HG02938 (cell line): ENCODE measurements around the gene KIFC3.
"Not testable (repeated sequence)": the region's sequence is repeated elsewhere in the genome, so short reads cannot be mapped to it uniquely, and the experiment has no call there.

Source experiments
- ATAC-seq: cut with Tn5 transposase; IDR thresholded peaks from one replicate; pipeline ENCODE4 v1.9.1; 2021; ENCODE audit warnings: mild to moderate bottlenecking, moderate library complexity; ENCODE audit not compliant: unreplicated experiment

Gene KIFC3

DNA sequence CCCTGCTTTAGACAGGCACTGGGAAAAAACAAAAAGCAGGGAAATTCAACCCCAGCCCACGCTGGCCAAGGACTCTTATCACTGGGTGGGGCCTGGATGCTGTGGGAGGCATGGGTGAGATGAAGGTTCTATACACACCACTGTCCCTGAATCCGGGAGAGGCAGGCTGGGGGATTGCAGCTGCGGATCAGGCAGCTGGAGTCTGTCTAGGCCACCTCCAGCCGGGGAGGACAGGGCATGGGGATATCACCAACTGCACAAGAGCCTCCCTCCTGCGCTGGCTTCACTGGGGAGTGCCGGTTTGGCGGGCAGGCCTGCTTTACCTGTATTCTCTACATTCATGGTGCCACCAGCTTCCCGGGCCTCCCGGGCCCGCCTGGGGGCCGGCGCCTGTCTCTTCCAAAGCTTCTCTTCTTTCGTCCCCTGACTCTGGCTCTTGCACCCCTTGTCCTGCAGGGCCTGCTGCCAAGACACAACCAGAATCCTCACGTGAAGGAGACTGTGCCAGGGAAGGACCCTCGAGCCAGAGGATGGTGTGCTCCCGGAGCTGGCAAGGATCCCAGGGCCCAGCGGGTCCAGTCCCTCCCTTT lies 13.9 kb downstream of the KIFC3 start:
- ATAC-seq: no peak

DNA sequence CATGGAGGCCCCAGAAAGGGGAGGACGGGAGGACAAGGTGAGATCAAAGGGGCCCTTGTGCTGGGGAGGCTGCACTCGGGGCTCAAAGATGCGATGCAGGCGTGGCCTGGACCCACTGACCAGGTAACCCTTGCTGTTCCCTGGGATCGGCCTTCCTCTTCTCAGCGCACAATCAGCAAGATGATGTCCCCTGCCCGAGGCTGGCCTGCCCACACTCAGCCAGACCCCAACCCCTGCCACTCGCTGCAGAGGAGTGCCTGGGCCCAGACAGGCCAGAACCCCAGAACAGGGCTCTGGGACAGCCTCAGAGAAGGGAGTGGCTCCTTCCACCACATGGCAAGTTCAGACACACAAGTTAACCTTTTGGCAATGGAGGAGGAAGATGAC lies 14.8 kb downstream of the KIFC3 start:
- no peak for ATAC-seq

DNA sequence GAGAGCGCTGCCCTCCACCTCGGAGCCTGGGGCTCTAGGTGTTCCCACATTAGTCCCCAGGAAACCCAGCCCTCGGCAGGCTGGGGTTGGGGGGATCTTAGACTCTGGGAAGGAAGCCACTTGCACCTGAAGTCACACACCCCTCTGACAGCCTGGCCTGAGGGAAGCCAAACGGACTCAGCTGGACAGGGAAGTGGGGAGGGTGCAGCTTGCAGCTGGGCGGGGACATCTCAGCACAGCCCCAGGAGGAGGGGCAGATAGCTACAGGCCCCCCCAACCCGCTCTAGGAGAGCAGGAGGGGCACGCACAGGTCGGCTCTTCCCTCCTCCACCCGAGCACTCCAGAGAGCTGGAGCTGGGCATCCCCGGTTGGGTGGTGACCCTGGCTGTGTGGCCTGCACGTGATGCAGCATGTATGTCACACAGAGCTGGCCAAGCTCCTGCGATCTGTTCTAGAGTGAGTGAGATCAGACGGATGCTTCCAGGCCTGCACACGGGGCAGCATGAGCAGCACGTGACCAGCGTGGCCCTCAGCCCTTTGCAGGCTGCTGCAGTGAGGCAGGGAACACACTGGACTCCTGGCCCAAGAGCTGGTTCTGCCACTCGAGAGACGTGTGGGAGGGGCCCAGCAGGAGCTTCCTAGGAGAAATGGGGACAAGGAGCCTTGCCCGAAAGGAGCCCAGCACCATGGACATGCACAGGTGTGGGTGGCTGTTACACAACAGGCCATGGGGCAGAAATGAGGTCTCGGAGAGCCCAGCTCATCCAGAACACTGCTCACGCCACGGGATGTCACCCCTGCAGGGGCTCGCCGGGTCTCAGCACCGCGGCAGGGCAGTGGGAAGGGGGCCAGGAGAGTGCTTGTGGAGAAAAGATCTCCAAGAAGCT lies 15.4 kb downstream of the KIFC3 start:
- ATAC-seq: no peak

DNA sequence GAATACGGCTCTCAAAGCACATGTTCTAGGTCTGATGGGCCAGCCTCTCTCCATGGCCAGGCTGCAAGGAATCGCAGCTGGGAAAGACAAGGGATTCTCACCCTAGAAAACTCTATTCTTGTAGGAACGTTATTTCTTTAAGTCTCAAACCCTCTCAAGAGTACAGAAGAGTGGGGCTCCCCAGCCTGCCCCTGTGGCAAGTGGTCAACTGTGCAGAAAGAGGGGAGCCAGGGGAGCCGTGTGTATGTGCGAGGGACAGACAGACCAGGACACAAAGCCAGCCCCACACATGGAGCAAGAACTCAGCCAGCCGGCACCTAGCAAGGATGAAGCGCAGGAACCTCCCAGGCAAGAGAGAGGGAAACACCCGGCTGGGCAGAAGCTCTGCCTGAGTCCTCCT lies 16.4 kb downstream of the KIFC3 start:
- ATAC-seq: no peak

DNA sequence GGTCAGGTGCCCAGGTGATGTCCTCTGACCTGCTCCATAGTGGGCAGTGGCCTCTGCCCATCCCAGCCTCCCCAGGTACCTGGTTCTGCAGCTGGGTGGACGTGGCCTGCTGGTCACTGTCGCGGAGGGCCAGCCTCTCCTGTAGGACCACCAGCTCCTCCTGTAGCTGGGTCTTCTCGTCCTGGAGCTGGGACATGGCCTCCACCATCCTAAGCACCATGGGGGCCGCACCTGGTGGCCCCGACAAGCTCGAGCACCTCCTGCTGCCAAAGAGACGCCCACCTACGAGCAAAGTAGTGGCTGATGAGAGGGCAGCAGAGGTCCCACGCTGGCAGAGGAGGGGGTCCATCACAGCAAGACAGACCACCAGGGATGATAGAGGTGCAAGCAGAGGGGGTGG lies 16.9 kb downstream of the KIFC3 start:
- ATAC-seq: no peak

DNA sequence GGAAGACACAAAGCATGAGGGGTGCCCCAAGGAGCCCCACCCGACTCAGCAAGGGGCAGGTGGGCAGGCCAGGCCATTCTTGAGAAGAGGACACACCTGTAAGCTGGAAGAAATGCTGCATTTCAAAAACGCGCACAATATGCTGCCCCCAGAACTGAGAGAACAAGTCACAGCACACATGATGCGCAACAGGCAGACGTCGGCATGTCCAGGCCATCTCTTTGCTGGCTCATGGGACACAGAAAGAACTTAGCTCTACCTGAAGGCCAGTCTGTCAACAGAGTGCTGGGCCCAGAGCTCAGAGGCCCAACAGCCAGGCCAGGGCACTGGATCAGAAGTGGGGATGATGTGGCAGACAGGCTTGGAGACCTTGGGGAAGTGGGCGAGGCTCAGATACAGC lies 18.0 kb downstream of the KIFC3 start:
- no peak for ATAC-seq

DNA sequence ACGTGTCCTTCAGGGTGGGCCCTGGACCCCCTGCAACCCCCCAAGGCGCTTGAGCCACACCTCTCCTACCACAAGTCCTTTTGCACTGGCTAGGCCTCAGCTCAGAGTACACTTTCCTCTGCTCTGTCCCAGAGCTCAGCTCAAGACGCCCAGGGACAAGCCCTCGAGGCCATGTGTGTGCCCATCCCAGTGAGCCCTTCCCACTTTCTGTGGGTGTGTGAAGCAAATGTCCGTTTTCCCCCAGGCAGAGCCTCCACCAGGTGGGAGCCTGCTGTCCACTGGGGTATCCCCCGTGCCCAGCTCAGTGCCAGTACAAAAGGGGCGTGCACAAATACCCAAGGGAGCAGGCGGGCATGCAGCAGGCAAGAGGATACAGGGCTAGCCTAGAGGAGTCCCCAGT lies 18.4 kb downstream of the KIFC3 start:
- ATAC-seq: no peak

DNA sequence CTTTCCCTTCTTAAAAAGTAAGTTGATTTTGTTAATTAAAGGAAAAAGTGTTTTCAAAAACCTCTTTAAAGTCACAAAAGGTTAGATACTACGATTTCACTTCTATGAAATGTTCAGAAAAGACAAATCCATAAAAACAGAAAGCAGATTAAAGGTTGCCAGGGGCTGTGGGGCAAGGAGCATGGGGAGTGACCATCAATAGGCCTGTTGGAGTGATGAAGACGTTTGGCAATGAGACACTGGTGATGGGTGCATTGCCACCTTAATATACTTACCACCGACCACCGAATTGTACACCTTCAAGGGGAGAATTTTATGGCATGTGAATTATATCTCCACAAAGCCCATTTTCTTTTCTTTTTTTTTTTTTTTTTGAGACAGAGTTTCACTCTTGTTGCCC lies 19.2 kb downstream of the KIFC3 start:
- ATAC-seq: no peak

DNA sequence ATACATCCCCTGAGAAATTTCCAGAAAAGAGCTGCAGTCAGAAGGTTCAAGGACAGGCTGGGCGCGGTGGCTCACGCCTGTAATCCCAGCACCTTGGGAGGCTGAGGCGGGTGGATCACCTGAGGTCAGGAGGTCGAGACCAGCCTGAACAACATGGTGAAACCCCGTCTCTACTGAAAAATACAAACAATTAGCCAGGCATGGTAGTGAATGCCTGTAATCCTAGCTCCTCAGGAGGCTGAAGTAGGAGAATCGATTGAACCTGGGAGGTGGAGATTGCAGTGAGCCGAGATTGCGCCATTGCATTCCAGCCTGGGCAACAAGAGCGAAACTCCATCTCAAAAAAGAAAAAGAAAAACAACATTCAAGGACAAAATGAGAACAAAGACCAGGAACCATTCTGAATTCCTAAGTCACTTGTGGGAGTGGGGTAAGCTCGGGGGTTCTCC lies 19.7 kb downstream of the KIFC3 start:
- not testable (repeated sequence) for ATAC-seq

DNA sequence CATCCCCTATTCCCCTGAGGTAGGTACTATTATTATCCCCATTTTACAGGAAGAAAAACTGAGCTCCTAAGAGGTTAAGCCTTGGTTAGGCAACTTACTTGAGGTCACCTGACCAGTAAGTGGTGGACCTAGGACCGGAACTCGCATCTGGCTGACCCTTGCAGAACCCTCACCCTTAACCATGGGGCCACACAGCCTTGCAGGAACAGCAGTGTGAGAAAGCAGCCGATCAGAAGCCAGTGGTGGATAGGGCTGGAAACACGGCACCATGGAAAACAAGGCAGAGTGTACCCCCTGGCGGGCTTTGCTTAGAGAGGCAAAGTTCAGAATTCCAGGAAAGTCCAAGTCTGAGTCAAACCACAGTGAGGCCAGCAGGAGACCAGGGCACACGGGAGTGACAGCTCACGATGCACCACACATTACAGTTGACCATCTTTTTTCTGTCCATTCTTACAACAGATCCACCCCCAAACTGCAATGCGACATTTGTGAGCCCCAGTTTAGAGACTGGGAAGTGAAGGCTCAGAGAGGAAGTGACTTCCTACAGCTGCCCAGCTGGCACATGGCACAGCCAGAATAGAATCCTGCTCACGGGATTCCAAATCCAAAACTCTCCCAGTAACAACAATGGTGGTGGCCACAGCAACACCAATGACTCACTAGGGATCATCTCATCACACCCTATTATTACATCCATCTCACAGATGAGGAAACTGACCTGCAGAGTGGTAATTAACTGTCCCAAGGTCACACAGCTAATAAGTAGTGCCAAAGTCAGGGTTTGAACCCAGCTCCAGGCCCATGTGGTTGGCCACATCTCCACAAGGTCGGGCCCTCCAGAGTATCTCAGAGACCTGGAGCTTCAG lies 20.3 kb downstream of the KIFC3 start:
- no peak for ATAC-seq

DNA sequence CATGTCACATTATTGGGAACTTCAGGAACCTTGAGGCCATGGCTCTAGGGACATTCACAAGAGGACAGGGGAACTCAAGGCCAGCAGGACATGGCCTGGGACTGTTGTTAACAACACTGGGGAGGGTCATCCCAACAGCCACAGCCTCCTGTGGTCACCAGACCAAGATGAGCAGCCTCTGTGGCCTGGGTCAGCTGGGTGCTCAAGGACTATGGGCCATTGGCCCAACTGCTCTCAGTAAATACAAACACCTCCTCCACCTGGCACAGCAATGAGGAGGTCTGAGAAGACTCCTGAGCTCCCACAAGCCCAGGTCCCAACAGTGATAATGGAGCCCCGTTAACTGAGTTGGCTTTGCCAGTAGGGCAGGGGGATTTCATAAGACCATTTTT lies 20.9 kb downstream of the KIFC3 start:
- ATAC-seq: no peak

DNA sequence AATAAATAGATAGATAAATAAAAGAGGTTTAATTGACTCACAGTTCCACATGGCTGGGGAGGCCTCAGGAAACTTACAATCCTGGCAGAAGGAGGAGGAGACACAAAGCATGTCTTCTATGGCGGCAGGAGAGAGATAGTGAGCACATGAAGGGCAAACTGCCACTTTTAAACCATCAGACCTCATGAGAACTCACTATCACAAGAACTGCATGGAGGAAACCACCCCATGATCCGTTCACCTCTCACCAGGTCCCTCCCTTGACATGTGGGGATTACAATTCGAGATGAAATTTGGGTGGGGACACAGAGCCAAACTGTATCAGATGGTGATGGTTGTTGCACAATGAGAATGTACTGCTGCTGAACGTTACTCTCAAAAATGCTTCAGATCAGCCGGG lies 22.5 kb downstream of the KIFC3 start:
- ATAC-seq: not testable (repeated sequence)

DNA sequence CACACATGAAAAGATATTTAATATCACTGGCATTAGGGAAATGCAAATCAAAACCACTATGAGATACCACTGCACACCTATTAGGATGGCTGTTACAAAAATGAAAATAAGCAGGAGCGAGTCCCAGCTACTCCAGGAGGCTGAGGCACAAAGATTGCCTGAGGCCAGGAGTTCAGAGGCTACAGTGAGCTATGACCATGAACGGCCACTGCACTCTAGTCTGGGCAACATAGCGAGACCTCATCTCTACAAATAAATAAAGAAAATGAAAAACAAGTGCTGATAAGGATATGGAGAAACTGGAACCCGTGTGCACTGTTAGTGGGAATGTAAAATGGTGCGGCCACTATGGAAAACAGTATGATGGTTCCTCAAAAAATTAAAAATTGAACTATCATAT lies 23.6 kb downstream of the KIFC3 start:
- ATAC-seq: no peak

DNA sequence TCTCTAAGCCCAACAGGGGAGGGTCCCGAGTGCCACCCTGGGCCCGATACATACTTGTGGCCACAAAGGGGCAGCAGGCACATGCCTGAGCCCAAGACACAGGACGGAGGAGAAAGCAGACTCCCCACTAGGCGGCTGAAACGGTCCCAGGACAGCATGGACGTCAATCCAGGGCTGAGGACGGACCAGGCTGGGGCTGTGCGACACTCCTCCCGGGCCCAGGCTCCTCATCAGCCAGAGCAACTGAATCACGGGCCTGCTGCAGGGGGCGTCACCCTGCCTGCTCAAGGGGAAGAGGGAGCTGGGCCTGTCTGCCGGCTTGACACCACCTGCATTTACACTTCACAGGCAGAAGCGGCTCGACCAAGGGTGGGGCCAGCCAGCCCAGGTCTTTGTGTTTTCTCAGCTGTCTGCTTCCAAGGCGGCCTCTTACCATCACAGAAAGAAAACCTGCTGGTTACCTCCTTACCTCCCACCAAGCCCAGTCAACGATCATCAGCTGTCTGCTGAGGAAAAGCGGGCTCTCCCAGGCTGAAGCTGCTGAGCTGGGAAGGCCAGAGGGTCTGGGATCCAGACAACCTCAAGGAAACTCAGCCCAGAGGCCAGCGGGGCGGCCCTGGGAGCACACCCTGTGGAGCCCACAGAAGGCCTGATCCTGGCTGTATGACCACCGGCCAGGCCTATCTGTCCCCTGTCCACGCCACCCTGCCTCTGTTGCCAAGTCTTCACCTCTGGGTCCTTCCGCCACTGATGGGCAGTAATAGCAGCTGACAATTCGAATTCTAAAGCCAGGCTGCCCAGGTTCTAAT lies 26.4 kb downstream of the KIFC3 start:
- no peak for ATAC-seq

DNA sequence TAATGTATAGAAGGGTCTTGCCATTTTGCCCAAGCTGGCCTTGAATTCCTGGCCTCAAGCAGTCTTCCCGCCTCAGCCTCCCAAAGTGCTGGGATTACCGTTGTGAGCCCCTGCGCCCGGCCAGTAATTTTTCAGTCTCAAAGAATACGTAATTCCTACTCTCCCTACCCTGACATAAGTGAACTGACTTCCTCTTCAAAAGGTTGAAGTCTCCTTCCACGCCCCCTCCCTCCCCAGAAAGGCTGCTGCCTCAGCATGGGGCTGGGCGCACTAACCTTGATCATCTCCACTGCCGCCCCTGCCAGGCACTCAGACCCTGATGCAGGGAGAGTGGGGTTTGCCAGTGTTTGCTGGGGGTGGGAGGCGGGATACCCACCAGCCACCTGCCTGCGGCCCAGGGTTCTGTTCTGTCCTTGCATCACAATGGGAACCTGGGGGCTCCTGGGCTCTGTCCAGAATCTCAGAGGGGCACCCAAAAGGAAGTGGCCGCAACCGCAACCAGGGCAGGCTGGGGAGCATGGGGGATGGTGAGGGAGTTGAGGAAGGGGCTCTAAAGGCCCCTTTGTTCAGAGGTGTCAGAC lies 27.5 kb downstream of the KIFC3 start:
- no peak for ATAC-seq

DNA sequence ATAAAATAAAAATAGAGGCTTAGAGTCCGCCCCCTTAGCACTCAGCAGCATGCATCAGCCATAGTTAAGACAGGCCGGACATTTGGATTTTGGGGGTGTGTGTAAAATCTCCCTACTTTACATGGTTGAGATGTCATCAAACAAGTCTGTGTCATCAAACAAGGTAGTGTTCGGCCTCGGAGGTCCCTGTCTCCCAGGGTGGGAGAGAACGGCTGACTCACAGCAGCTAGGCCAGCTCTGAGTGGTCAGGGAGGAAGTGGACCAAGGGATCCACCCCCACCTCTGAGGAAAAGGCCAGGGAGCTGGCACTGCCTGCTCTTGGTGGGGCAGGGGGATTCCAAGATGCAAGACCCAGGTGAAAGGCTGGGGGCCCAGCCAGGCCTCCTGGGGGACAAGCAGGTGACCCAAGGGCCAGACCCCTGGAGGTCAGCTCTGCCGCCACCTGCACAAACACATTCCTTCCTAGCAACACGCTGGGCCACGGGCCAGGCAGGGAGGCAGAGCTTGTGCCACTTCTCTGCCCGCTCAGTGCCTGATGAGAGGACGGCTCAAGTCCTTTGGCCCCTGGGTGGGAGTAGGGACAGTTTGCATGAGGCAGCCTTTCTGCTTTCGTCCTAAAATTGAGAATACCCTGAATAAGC lies 28.5 kb downstream of the KIFC3 start:
- no peak for ATAC-seq

DNA sequence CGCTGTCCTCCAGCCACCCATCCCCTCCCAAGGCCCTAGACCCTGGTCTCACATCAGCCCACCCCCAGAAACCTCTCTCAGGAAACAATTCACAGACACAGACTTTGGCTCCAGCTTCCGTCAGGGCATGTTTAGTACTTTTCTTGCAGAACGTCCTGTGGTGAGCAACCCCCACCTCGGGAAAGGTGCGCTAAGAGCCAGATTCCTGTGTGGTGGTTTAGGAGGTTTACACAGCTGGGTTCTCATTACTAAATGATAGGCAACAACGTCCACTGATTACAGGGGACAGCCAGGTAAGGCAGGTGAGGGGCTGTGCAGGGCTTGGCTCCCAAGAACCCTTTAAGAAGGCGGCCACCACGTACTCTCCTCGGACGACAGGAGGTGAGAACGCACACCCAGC lies 29.3 kb downstream of the KIFC3 start:
- no peak for ATAC-seq

DNA sequence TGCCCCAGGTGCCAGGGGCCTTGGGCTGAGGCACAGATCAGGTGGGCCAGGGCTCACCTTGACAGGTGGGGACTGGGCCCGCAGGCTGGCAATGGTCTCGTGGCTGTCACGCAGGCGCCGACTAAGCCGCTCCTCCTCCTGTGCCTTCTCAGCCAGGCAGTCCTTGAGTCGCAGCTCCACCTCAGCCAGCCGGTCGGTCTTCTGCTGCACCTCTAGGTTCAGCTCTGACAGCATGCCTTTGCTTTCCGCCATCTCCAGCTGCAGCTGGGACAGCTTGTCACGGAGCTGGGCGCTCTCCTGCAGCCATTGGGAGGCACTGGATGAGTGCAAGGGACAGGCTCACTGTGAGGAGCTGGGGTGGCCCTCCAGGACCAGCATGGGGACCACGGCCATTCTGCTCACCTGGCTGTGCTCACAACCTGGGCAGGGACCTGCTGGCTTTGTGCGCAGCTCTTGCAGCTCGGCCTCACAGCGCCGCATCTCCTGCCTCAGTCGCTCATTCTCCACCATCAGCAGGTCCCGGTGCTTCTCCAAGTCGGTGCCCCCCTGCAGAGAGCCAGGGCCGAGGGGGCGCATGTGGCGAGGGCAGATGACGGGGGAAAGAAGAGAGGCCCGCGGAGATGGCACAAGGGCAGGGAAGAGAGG lies 31.0 kb downstream of the KIFC3 start:
- no peak for ATAC-seq

DNA sequence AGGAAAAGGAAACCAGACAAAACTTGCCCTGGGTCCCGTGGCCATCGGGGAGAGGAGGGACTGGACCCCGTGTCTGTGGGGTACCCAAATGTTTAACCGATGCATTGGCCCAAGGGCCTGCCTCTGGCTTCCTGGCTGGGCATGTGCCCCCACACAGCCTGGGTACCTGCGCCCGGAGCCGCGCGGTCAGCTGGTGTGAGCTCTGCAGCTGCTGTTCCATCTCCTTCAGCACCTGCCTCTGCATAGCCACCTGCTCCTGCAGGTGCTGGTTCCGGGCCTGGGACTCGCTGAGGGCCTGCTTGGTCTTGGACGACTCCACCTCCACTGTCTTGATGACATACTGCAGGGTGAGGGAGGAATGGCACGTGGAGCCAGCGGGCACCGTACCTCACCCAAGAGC lies 31.9 kb downstream of the KIFC3 start:
- ATAC-seq: no peak
